ENCODE measurements around the gene CD300C.
"Not testable (repeated sequence)": the region's sequence is repeated elsewhere in the genome, so short reads cannot be mapped to it uniquely, and the experiment has no call there.

The CD300C gene

GRCh38 chr17:74545843-74546230 lies at the start of gene CD300C:
TSS of gene CD300C (minus strand) at chr17:74546115. CDS start at chr17:74545782, 333 bp downstream.
- DNase-seq (ENCODE audit: low read depth, low spot score), result no peak

- no peak for DNase-seq (ENCODE audit: low read depth, low spot score)
Observed at GRCh38 chr17:74595037-74595750, 49.3 kb upstream of the CD300C start.

GRCh38 chr17:74592087-74592990 lies 46.4 kb upstream of the CD300C start, which contains the start of gene CD300LD:
TSS of gene CD300LD (minus strand) at chr17:74592283. CDS start at chr17:74592202, 81 bp downstream.
- no peak for DNase-seq (ENCODE audit: low read depth, low spot score)

- no peak for DNase-seq (ENCODE audit: low read depth, low spot score)
Observed at GRCh38 chr17:74591503-74591902, 45.6 kb upstream of the CD300C start.

GRCh38 chr17:74585711-74586110 lies 39.8 kb upstream of the CD300C start:
- no peak for DNase-seq (ENCODE audit: low read depth, low spot score)

- DNase-seq (ENCODE audit: low read depth, low spot score), result no peak
Observed at GRCh38 chr17:74584292-74585060, 38.6 kb upstream of the CD300C start.

GRCh38 chr17:74582633-74583032 lies 36.7 kb upstream of the CD300C start:
- no peak for DNase-seq (ENCODE audit: low read depth, low spot score)

- no peak for DNase-seq (ENCODE audit: low read depth, low spot score)
Observed at GRCh38 chr17:74579900-74580299, 34.0 kb upstream of the CD300C start.

- no peak for DNase-seq (ENCODE audit: low read depth, low spot score)
Observed at GRCh38 chr17:74578979-74579378, 33.1 kb upstream of the CD300C start.

- DNase-seq (ENCODE audit: low read depth, low spot score), result no peak
Observed at GRCh38 chr17:74574489-74575142, 28.7 kb upstream of the CD300C start.

GRCh38 chr17:74573635-74574034 lies 27.7 kb upstream of the CD300C start:
- not testable (repeated sequence) for DNase-seq (ENCODE audit: low read depth, low spot score)

- DNase-seq (ENCODE audit: low read depth, low spot score), result no peak
Observed at GRCh38 chr17:74573169-74573568, 27.3 kb upstream of the CD300C start.

- DNase-seq (ENCODE audit: low read depth, low spot score), result no peak
Observed at GRCh38 chr17:74571621-74572270, 25.8 kb upstream of the CD300C start.

- peak; percentile 45 for DNase-seq (ENCODE audit: low read depth, low spot score)
Observed at GRCh38 chr17:74569020-74570003, 23.4 kb upstream of the CD300C start.

- no peak for DNase-seq (ENCODE audit: low read depth, low spot score)
Observed at GRCh38 chr17:74568106-74568873, 22.4 kb upstream of the CD300C start.

- no peak for DNase-seq (ENCODE audit: low read depth, low spot score)
Observed at GRCh38 chr17:74567397-74567796, 21.5 kb upstream of the CD300C start, which contains the start of gene CD300H. TSS of gene CD300H (minus strand) at chr17:74567509.

GRCh38 chr17:74566132-74566753 lies 20.3 kb upstream of the CD300C start:
- no peak for DNase-seq (ENCODE audit: low read depth, low spot score)

GRCh38 chr17:74565126-74565525 lies 19.2 kb upstream of the CD300C start:
- no peak for DNase-seq (ENCODE audit: low read depth, low spot score)

Data from smooth muscle cell of the brain vasculature (primary cell).